Right lobe of liver (tissue), 4 donors: ENCODE data around the gene DCTPP1.

Experiments used
- CTCF ChIP-seq, 4 donors: fragments of 200-600 bp in 3 of 4; fragments of 450-650 bp in 1 of 4; IDR thresholded peaks; one replicate each; pipeline versions ENCODE4 v1.5.1 to v1.8.0; 2016 to 2022; ENCODE audit warnings: antibody characterized with exemption in 4 of 4, mild to moderate bottlenecking in 2 of 4
- POLR2A ChIP-seq: fragments of 450-650 bp; IDR thresholded peaks from one replicate; pipeline ENCODE4 v1.6.1; 2017; ENCODE audit warnings: antibody characterized with exemption, mild to moderate bottlenecking
- donor health status: DM: no; HTN: no; CAD: no.
- donor health status: DM: no; HTN: no; CAD: no.
- donor health status: DM: no; HTN: yes; CAD: no.

- TF ChIP-seq CTCF (IDR thresholded peaks at IDR 0.05) (peak in 1 of 4 donors; percentile 21), POLR2A (no peak)
These were observed 22.6 kb downstream of the DCTPP1 start, which contains the start of gene ZNF771 for GRCh38 chr16:30407102-30407803.
